ENCODE data around the gene FAM120AOS.
"Not testable (repeated sequence)": the region's sequence is repeated elsewhere in the genome, so short reads cannot be mapped to it uniquely, and the experiment has no call there.

The FAM120AOS gene

DNA sequence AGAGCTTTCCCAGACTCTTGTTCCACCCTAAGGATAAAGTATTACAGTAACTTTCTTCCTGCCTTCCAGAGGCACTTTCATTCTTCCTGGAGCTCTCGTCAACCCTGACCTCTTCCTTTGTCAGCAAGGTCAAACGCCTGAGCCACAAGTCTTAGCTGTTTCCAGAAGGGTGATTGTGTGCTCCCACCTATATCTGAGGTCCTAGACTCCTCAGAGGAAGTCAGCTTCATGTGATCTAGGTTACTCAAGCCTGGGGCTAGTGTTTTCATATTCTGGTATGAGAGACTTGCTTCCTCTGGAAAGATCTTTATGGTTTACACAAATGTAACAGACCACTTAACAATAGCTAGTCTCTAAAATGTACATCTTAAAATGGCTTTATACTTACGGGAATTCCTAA, 7.3 kb downstream of the FAM120AOS start:
- Mint-ChIP-seq H3K27ac (peak overlapping the region; percentile 52), H3K9me3 (no peaks in the 10 kb centered on the region), H3K4me1 (peaks cover 12% of the 10 kb centered on the region), H3K36me3 (ENCODE audit: low read depth) (peaks cover 57% of the 10 kb centered on the region), H3K4me3 (no peak overlapping the region), H3K27me3 (ENCODE audit: low read depth, poor library complexity) (peaks cover 5% of the 10 kb centered on the region)
- DNase-seq = no peak
- TF ChIP-seq, protein P1, sequence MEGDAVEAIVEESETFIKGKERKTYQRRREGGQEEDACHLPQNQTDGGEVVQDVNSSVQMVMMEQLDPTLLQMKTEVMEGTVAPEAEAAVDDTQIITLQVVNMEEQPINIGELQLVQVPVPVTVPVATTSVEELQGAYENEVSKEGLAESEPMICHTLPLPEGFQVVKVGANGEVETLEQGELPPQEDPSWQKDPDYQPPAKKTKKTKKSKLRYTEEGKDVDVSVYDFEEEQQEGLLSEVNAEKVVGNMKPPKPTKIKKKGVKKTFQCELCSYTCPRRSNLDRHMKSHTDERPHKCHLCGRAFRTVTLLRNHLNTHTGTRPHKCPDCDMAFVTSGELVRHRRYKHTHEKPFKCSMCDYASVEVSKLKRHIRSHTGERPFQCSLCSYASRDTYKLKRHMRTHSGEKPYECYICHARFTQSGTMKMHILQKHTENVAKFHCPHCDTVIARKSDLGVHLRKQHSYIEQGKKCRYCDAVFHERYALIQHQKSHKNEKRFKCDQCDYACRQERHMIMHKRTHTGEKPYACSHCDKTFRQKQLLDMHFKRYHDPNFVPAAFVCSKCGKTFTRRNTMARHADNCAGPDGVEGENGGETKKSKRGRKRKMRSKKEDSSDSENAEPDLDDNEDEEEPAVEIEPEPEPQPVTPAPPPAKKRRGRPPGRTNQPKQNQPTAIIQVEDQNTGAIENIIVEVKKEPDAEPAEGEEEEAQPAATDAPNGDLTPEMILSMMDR (IDR thresholded peaks at IDR 0.05) = no peak

DNA sequence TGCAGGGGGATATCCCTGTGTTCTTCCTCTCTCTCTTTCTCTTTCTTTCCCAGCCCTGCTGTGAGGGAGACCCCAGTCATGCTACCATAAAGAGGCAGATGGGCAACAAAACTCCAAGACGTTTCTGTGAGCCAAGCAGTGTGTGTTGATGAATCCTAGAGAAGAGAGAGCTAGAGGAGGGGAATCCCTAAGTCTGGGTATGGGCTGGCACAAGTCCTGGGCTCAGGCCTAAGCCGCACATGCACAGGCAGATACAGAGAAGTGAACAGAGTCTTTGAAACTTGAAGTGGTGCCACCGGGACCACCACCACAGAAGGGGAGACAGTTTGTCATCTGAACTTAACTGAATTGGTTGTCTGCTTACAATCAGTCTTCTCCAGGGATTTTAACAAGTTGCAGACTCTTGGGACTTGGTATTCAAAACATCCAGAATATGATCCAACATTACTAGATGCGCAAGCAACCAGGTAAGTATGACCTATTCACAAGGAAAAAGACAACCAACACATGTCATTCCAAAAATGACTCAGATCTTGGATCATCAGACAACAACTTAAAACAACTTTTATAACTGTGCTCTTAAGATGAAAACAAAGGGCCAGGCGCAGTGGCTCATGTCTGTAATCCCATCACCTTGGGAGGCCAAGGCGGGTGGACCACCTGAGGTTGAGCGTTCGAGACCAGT, 12.3 kb downstream of the FAM120AOS start:
- TF ChIP-seq, protein P1 (IDR thresholded peaks at IDR 0.05) = no peak

DNA sequence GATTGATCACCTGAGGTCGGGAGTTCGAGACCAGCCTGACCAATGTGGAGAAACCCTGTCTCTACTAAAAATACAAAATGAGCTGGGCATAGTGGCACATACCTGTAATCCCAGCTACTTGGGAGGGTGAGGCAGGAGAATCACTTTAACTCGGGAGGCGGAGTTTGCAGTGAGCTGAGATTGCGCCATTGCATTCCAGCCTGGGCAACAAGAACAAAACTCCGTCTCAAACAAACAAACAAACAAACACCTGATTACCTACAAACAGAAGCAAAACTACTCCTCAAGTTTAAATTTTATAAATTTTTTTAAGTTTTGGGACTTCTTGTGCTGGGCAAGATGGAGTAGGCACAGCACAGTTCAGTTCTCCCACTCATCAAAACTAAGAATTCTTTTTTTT, 14.1 kb downstream of the FAM120AOS start:
- H3K27ac Mint-ChIP-seq; H3K36me3 Mint-ChIP-seq (ENCODE audit: low read depth); H3K9me3 Mint-ChIP-seq; H3K27me3 Mint-ChIP-seq (ENCODE audit: low read depth, poor library complexity); H3K4me3 Mint-ChIP-seq; DNase-seq: not testable (repeated sequence)
- peaks cover 16% of the 10 kb centered on the region for H3K4me1 Mint-ChIP-seq

More for the DNA sequence above, 12.3 kb downstream of the FAM120AOS start:
- Mint-ChIP-seq H3K4me1 (peaks cover 16% of the 10 kb centered on the region), H3K27me3 (ENCODE audit: low read depth, poor library complexity) (peaks cover 7% of the 10 kb centered on the region), H3K36me3 (ENCODE audit: low read depth) (peaks cover 15% of the 10 kb centered on the region), H3K4me3 (no peak overlapping the region), H3K9me3 (no peaks in the 10 kb centered on the region), H3K27ac (no peak overlapping the region)
- DNase-seq = no peak

DNA sequence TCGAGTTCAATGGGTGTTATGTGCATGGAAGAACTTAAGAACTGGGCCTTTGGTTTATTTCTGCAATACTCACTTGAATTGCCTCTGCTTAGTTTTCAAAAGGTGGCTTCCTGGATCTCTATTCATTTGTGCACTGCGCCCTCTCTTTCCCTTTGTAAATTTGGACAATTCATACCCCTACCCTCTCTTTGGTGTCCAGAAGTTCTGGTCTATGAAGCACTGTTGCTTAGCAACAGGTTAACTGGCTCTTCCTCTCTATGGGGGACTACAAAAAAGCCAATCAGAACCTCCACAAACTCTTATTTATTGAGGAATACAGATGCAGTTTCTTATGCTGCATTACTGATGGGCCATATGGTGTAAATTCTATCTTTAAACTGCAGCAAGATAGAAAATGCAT, 15.4 kb downstream of the FAM120AOS start:
- TF ChIP-seq, protein P1 (IDR thresholded peaks at IDR 0.05) = no peak
- Mint-ChIP-seq H3K4me1 (peaks cover 16% of the 10 kb centered on the region), H3K4me3 (no peak overlapping the region), H3K27me3 (ENCODE audit: low read depth, poor library complexity) (peaks cover 2% of the 10 kb centered on the region), H3K27ac (no peak overlapping the region), H3K36me3 (ENCODE audit: low read depth) (no peaks in the 10 kb centered on the region), H3K9me3 (peaks cover 3% of the 10 kb centered on the region)
- no peak for DNase-seq

DNA sequence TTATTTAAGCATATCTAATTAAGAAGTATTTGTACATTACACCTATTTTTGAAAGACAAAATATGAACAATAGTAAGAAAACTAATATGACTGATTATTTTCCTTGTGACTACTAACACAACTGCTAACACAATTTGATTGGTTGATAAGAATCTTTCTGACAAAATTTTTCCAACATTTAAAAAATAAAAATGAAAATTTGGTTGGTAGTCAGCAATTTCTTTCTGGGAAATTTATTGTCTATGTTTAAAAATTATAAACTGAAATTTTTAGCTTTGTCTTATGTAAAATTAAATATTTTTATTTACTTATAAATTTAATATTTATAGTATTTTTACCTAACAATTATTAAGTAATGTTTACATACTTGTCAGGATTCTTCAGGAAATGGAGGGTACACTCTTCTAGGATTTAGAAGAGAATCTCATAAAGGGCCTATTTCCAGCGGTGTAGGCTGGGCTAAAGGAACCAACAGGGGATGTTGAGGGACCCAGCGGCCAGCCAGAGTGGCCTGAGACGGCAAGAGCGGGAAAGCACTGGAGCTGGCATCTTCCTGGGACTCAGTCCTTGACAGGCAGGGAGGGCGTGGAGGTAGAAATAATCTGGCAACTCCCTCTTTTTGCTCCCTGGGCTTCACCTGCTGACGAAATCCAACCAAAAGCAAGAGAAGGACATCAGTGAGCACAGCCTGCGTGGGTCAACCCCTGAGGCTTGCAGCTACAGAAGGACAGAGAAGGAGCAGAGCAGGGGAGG, 16.6 kb downstream of the FAM120AOS start:
- H3K4me1 Mint-ChIP-seq = peaks cover 18% of the 10 kb centered on the region
- no peak overlapping the region for H3K4me3 Mint-ChIP-seq
- H3K36me3 Mint-ChIP-seq (ENCODE audit: low read depth) = no peaks in the 10 kb centered on the region
- H3K9me3 Mint-ChIP-seq = peaks cover 3% of the 10 kb centered on the region
- no peak for DNase-seq
- TF ChIP-seq, protein P1 (IDR thresholded peaks at IDR 0.05) = no peak
- peaks cover 2% of the 10 kb centered on the region for H3K27me3 Mint-ChIP-seq (ENCODE audit: low read depth, poor library complexity)
- no peak overlapping the region for H3K27ac Mint-ChIP-seq

DNA sequence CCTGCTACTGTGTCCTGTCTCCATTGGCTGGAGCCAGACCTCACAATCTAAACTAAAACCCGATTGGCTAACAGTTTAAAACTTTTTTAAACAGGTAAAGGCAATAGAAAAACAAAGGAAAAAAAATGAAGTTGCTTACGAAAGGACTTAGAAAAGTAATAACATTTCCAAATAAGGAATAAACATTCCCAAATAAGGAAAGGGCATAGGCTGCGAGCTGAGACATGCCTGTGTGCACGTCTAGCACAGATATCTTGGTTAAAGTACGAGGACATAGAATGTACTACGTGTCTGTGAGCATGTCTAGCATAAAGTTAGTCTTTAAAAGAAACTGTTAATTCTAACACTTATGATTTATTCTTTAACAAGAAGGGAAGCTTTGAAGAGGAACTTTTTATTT, 17.2 kb downstream of the FAM120AOS start:
- Mint-ChIP-seq H3K9me3 (peaks cover 3% of the 10 kb centered on the region), H3K4me3 (no peak overlapping the region), H3K27ac (no peak overlapping the region), H3K27me3 (ENCODE audit: low read depth, poor library complexity) (peaks cover 2% of the 10 kb centered on the region), H3K36me3 (ENCODE audit: low read depth) (no peaks in the 10 kb centered on the region), H3K4me1 (peaks cover 24% of the 10 kb centered on the region)
- TF ChIP-seq, protein P1 (IDR thresholded peaks at IDR 0.05) = no peak
- no peak for DNase-seq
